GM12875 (cell line): Measurements from ENCODE around the gene EFNA2.

Experiments used
- H3K4me3 ChIP-seq: one replicate; pipeline ENCODE4 v1.5.1; 2011; ENCODE audit warnings: low read depth, low read length, control low read depth
- TF ChIP-seq, protein P1 (sequence below): IDR thresholded peaks from 2 replicates; pipeline ENCODE4 v1.5.1; 2011; ENCODE audit warnings: low read depth, mild to moderate bottlenecking, control low read depth, inconsistent platforms, low read length, moderate library complexity, borderline replicate concordance; ENCODE audit not compliant: insufficient read depth

EFNA2 gene

DNA sequence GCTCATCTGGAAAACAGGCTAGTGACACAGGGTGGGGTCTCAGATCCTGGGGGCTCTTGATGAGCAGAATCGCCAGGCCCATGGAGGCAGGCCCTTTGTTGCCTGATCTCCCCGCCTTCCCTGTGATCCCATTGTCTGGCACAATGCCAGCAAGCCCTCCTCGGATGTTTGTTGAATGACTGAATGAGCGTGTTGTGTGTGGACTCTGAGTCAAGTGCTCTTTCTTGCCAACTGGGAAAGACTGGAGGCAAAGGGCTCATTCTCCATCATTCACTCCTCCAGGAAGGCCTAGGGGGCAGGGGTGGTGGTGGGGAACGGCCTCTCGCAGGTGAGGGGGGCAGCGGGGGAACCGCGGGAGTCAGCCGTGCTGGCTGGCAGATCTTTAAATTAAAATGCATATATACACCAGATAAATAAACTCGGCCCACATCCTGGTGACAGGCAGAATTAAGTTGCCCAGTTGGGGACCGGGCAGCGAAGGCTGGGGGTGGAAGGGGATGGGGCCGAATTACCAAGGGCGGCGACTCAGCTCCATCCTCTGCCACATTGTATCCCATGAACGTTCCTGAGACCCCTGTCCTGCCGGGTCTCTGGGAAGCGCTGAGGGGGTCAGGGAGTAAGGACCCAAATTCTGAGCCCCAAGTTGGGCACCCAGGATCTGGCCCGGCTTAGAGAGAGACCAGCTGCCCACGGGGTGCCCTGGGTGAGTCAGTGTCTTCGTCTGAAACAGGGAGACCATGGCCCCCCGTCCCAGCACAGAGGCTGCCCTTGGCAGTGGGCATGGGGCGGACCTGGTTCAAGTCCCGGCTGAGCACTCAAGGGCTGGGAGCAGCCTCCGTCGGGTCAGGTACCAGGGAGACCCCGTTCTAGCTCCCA is 24.5 kb downstream of the EFNA2 start:
- H3K4me3 ChIP-seq, result no peak overlapping the region
- TF ChIP-seq, protein P1, sequence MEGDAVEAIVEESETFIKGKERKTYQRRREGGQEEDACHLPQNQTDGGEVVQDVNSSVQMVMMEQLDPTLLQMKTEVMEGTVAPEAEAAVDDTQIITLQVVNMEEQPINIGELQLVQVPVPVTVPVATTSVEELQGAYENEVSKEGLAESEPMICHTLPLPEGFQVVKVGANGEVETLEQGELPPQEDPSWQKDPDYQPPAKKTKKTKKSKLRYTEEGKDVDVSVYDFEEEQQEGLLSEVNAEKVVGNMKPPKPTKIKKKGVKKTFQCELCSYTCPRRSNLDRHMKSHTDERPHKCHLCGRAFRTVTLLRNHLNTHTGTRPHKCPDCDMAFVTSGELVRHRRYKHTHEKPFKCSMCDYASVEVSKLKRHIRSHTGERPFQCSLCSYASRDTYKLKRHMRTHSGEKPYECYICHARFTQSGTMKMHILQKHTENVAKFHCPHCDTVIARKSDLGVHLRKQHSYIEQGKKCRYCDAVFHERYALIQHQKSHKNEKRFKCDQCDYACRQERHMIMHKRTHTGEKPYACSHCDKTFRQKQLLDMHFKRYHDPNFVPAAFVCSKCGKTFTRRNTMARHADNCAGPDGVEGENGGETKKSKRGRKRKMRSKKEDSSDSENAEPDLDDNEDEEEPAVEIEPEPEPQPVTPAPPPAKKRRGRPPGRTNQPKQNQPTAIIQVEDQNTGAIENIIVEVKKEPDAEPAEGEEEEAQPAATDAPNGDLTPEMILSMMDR, result no peak

DNA sequence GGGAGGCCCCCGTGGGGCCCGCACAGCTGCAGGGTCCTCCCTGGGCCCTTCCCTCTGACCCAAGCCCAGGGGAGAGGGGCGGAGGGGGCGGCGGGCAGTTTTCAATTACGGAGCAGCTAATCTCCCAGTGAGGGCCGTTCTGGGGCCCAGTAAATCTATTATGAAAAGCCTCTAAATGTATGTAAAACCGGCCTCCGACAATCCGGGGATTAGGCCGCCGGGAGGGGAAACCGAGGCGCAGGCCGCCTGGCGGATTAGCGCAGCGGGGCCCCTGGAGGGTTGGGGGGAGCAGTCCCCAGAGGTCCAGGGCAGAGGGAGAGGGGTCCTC is 25.1 kb downstream of the EFNA2 start:
- TF ChIP-seq, protein P1, result no peak
- no peak overlapping the region for H3K4me3 ChIP-seq

DNA sequence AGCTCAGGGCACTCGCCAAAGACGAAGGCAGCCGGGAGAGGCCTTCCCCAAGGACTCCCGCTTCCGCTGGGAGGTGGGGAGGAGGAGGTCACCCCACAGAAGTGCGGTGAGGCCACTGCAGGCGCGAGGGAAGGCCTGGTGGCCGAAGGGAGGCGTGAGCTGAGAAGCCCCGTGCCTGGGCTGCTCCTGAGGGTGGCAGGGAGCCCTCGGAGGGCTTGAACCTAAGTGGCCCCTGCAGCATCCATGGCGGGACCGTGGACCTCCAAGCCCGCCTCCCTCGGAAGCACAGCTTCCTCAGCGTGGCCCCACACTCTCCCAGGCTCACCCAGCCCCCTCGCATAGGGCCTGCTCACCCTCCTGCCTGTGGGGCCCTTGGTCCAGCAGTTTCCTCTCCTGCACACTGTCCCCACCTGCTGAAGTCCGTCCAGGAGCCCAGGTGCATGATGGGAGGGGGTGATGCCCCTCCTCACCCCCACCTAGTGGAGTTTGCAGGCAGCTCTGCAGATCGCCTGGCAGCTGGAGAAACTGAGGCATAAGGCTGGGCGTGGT is 25.9 kb downstream of the EFNA2 start:
- H3K4me3 ChIP-seq, result no peak overlapping the region
- TF ChIP-seq, protein P1, result no peak

DNA sequence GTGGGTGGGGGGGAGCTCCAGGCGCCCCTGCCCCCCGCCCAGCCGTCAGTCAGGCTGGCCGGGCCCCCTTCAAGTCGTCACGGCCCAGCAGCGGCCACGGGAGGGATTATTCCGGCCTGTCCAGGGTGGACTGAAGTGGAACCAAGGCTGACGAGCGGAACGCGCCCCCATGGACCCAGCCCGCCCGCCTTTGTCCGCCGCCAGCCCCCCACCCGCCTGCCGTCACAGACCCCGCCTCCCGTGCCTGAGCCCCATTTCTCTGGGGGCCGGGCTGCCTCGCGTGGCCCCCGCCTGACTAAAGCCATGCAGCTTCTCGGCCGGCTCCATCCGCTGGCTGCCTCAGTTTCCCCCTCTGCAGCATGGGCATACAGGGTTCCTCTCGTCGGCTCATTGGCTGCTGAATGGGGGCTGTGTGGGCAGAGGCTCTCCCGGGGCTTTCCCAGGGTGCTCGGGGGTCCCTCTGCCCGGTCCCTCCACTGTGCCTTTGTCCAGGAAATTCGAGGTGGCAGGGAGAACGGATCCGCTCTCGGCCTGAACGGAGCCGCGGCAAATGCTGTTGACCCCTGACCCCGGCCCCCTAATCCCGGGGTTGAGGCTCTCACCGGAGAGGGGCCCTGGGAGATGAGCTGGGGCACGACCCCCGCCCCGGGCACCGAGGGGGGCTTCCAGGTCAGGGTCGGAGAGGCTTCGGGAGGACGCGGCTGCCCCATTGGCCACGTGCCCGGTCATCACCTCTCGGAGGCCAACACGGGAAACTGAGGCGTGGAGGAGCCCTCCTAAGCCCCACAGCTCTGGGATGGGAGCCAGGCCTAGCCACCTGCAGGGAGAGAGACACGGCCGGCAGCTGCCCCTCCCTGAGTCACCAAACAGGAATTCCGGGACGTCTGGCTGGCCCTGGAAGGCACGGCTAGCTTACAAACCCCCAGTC is 27.4 kb downstream of the EFNA2 start:
- TF ChIP-seq, protein P1, result no peak
- no peak overlapping the region for H3K4me3 ChIP-seq

DNA sequence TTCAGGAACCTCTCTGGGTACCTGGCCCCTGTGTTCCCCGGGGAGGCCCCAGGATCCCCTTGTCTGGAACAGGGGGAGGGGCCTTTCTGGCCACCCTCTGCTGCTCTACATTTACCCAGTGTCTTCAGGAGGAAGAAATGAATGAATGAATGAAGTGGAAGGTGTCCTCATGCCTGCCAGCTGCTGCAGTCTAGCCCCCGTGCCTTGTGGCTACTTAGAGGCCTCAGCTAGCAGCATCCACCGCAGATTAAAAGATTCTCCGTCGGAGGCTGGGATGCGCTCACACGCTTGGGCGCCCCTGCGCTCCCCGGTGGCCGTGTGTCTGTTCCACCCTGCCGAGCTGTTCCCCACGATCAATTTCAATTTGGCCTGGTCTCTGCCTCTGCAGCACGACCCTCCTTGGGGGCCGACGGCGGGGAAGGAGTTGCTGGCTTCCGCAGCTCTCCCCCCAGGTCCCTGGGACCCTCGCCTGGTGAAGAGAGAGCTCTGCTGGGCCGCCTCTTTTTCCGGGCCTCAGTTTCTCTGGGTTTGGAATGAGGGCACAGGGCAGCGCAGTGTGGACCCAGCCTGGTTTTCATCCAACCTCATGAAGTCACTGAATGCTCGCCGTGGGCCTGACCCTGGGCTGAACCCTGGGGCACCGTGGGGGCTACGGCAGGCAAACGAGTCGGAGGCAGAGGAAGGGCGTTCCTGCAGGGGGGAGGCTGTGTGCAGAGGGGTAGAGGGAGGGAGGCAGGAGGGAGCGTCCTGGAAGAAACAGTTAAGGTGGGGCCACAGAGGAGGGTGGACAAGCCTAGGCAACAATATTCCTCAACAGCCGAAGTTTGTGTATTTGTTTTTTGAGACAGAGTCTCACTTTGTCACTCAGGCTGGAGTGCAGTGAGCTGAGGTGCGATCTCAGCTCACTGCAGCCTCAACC is 28.3 kb downstream of the EFNA2 start:
- no peak overlapping the region for H3K4me3 ChIP-seq
- TF ChIP-seq, protein P1, result no peak

DNA sequence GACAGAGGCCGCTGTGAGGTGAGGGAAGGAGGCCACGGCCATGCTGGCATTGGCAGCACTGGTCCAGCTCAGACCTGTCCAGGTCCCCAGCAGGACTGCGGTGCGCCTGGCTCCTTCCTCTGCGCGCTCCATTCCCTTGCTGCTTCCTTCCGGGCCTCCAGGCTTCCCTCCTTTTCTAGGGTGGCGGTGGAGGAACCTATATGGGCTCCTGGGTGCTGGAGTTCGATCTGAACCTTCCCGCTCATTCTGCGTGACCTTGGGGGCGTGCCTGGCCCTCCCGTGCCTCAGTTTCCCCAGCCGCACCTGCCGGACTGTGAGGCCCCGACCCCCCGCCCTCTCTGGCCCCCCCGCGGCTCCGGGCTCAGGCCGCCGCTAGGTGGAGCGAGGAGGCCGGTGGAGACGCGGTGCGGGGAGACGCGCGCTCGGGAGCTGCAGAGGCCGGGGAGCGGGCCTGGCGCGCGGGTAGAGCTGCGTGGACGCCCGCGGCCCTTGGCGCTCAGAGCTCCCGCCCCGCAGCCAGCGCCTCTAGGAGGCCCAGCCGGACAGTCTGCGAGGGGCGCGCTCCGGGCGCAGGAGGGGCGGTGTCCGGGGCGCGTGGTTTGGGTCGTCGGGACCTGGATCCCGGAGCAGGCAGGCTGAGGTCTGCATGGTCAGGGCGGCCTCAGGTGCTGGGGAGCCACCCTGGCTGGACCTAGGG is 29.9 kb downstream of the EFNA2 start:
- H3K4me3 ChIP-seq, result peak overlapping the region; percentile 17
- TF ChIP-seq, protein P1, result peak; percentile 70
